Left colon (tissue), 2 donors: ENCODE data around the gene DNAJC18. TPM values are rescaled to one million over a fixed set of nuclear protein-coding genes. Genes with fewer than 3 reads are reported as not detected.
"Not testable (repeated sequence)": the region's sequence is repeated elsewhere in the genome, so short reads cannot be mapped to it uniquely, and the experiment has no call there.

Source experiments
- ATAC-seq: fragments of 200-7000 bp; cut with Tn5 transposase; one replicate; pipeline ENCODE4 v1.9.1; 2020; ENCODE audit warnings: mild to moderate bottlenecking, moderate library complexity
- DNase-seq, 2 donors: peaks; one replicate each; pipeline ENCODE4 v3.0.0-alpha.2; 2020
- intact Hi-C, 2 donors: fragments of 100-400 bp; cut with DNase I in 1 of 2; cut with micrococcal nuclease in 1 of 2; formaldehyde crosslinking; loops; one replicate each; pipeline versions ENCODE4 v1.11.2 to v1.14.0; 2022; cut with DNase I, micrococcal nuclease
- long read RNA-seq: library from polyadenylated mRNA; unstranded; transcript quantifications from one replicate; pipeline ENCODE4 v2.0.0, GENCODE V29; 2021
- total RNA-seq, 2 donors: library from RNA; stranded (reverse); fragmentation: NEBNext Ultra II Directional; extraction: Animal tissue kit (Norgen Biotek cat#: 25700); gene quantifications; one replicate each; pipeline ENCODE4 v1.2.1, GENCODE V29; 2021
- donor health status: DM: no; HTN: no; CAD: no.
- donor health status: DM: yes; HTN: yes; CAD: no.

The DNAJC18 gene
- 1 to 10 TPM; 2.4 to 4.6 TPM for total RNA-seq
- long read RNA-seq, full-length matches to known transcripts, result 2 of 2 reads
- long read RNA-seq, partial matches to known transcripts, result 0 of 2 reads
- long read RNA-seq, other reads (novel, unspliced or antisense), result 0 of 2 reads

GRCh38 chr5:139439013-139439903 is at the start of gene DNAJC18:
Gene DNAJC18, minus strand, starts transcription at chr5:139439525. Its CDS starts 80 bp downstream, at chr5:139439445.
- DNase-seq, result peak; percentile 92 to 96
- peak; percentile 98 for ATAC-seq
- intact Hi-C loops, result no loop called here

GRCh38 chr5:139488260-139488659 is 48.9 kb upstream of the DNAJC18 start:
- no peak for ATAC-seq
- no peak for DNase-seq
- intact Hi-C loops, result no loop called here

GRCh38 chr5:139486201-139486600 is 46.9 kb upstream of the DNAJC18 start:
- DNase-seq (no peak), ATAC-seq (no peak)
- intact Hi-C loops, result no loop called here

GRCh38 chr5:139482890-139483208 is 43.5 kb upstream of the DNAJC18 start:
- DNase-seq, ATAC-seq, intact Hi-C loops: not testable (repeated sequence)

- ATAC-seq (peak; percentile 83), DNase-seq (peak; percentile 90 to 91)
- intact Hi-C loops, result no loop called here
Measured at GRCh38 chr5:139482050-139482889, 42.9 kb upstream of the DNAJC18 start, which contains the start of gene STING1. Gene STING1, minus strand, starts transcription at chr5:139482758. Its CDS starts 1,054 bp downstream, at chr5:139481704.

- intact Hi-C loops, result no loop called here
- ATAC-seq (peak; percentile 65), DNase-seq (peak in 1 of 2 donors; percentile 59)
Measured at GRCh38 chr5:139481580-139482049, 42.3 kb upstream of the DNAJC18 start.

- intact Hi-C loops, result no loop called here
Measured at GRCh38 chr5:139481122-139481533, 41.8 kb upstream of the DNAJC18 start.

GRCh38 chr5:139479729-139480128 is 40.4 kb upstream of the DNAJC18 start:
- DNase-seq, intact Hi-C loops, ATAC-seq: not testable (repeated sequence)

More at GRCh38 chr5:139481122-139481533, 41.8 kb upstream of the DNAJC18 start:
- ATAC-seq (no peak), DNase-seq (no peak)

- ATAC-seq, intact Hi-C loops: not testable (repeated sequence)
Measured at GRCh38 chr5:139478657-139479423, 39.5 kb upstream of the DNAJC18 start.

GRCh38 chr5:139475865-139476617 is 36.7 kb upstream of the DNAJC18 start:
- intact Hi-C loops, result no loop called here
- DNase-seq, result no peak
- no peak for ATAC-seq

More at GRCh38 chr5:139478657-139479423, 39.5 kb upstream of the DNAJC18 start:
- DNase-seq, result not testable (repeated sequence)

- ATAC-seq, result peak; percentile 70
Measured at GRCh38 chr5:139474890-139475791, 35.8 kb upstream of the DNAJC18 start.

GRCh38 chr5:139473565-139473964 is 34.2 kb upstream of the DNAJC18 start:
- ATAC-seq (no peak), DNase-seq (no peak)

More at GRCh38 chr5:139474890-139475791, 35.8 kb upstream of the DNAJC18 start:
- peak in 1 of 2 donors; percentile 75 for DNase-seq
- intact Hi-C loops, result no loop called here

GRCh38 chr5:139473105-139473504 is 33.8 kb upstream of the DNAJC18 start:
- intact Hi-C loops, result no loop called here
- ATAC-seq (no peak), DNase-seq (no peak)

More at GRCh38 chr5:139473565-139473964, 34.2 kb upstream of the DNAJC18 start:
- intact Hi-C loops, result no loop called here

GRCh38 chr5:139472386-139473030 is 33.2 kb upstream of the DNAJC18 start:
- DNase-seq, result no peak
- no peak for ATAC-seq
- intact Hi-C loops, result no loop called here

GRCh38 chr5:139470821-139471300 is 31.5 kb upstream of the DNAJC18 start, which contains the start of gene SMIM33:
Gene SMIM33, plus strand, starts transcription at chr5:139471004. Its CDS starts 118 bp downstream, at chr5:139471122.
- intact Hi-C loops, result no loop called here
- ATAC-seq (peak; percentile 86), DNase-seq (peak; percentile 77 to 78)

GRCh38 chr5:139468421-139468931 is 29.2 kb upstream of the DNAJC18 start:
- intact Hi-C loops, result no loop called here
- peak; percentile 38 for ATAC-seq
- no peak for DNase-seq
